ENCODE measurements around the gene LETM1. TPM values are rescaled to one million over a fixed set of nuclear protein-coding genes. Genes with fewer than 3 reads are reported as not detected.

Gene LETM1
- total RNA-seq, 3 donors from 2014 or later, result 128 to 141 (median 133) TPM

GRCh38 chr4:1885414-1885813 is 29.5 kb upstream of the LETM1 start:
- no peak for ATAC-seq
- H3K4me3 Mint-ChIP-seq, result no peak overlapping the region
- peaks cover 8% of the 10 kb centered on the region for H3K36me3 Mint-ChIP-seq (ENCODE audit: insufficient read depth)
- H3K4me1 Mint-ChIP-seq (ENCODE audit: low read depth), result peaks cover 23% of the 10 kb centered on the region
- no peak for DNase-seq
- H3K9me3 Mint-ChIP-seq, result no peaks in the 10 kb centered on the region
- no peaks in the 10 kb centered on the region for H3K27me3 Mint-ChIP-seq (ENCODE audit: low read depth)

GRCh38 chr4:1883583-1883982 is 27.6 kb upstream of the LETM1 start:
- DNase-seq (no peak), ATAC-seq (no peak)
- no peaks in the 10 kb centered on the region for H3K27me3 Mint-ChIP-seq (ENCODE audit: low read depth)
- H3K9me3 Mint-ChIP-seq, result no peaks in the 10 kb centered on the region
- H3K4me3 Mint-ChIP-seq, result no peak overlapping the region
- peaks cover 10% of the 10 kb centered on the region for H3K36me3 Mint-ChIP-seq (ENCODE audit: insufficient read depth)
- peaks cover 28% of the 10 kb centered on the region for H3K4me1 Mint-ChIP-seq (ENCODE audit: low read depth)

GRCh38 chr4:1882850-1883271 is 26.9 kb upstream of the LETM1 start:
- ATAC-seq, result no peak
- Mint-ChIP-seq H3K4me3 (no peak overlapping the region), H3K9me3 (no peaks in the 10 kb centered on the region), H3K4me1 (ENCODE audit: low read depth) (peaks cover 32% of the 10 kb centered on the region), H3K27me3 (ENCODE audit: low read depth) (no peaks in the 10 kb centered on the region), H3K36me3 (ENCODE audit: insufficient read depth) (peaks cover 10% of the 10 kb centered on the region)
- DNase-seq, result no peak

GRCh38 chr4:1880332-1880731 is 24.4 kb upstream of the LETM1 start:
- H3K4me1 Mint-ChIP-seq (ENCODE audit: low read depth), result peaks cover 30% of the 10 kb centered on the region
- H3K4me3 Mint-ChIP-seq, result no peak overlapping the region
- no peak for ATAC-seq
- DNase-seq, result no peak
- H3K27me3 Mint-ChIP-seq (ENCODE audit: low read depth), result no peaks in the 10 kb centered on the region
- no peaks in the 10 kb centered on the region for H3K9me3 Mint-ChIP-seq
- peaks cover 6% of the 10 kb centered on the region for H3K36me3 Mint-ChIP-seq (ENCODE audit: insufficient read depth)

GRCh38 chr4:1879485-1879884 is 23.5 kb upstream of the LETM1 start:
- no peak overlapping the region for H3K4me3 Mint-ChIP-seq
- peaks cover 34% of the 10 kb centered on the region for H3K4me1 Mint-ChIP-seq (ENCODE audit: low read depth)
- DNase-seq (no peak), ATAC-seq (no peak)
- no peaks in the 10 kb centered on the region for H3K27me3 Mint-ChIP-seq (ENCODE audit: low read depth)
- H3K36me3 Mint-ChIP-seq (ENCODE audit: insufficient read depth), result peaks cover 6% of the 10 kb centered on the region
- no peaks in the 10 kb centered on the region for H3K9me3 Mint-ChIP-seq

GRCh38 chr4:1874201-1874600 is 18.2 kb upstream of the LETM1 start:
- Mint-ChIP-seq H3K9me3 (no peaks in the 10 kb centered on the region), H3K27me3 (ENCODE audit: low read depth) (no peaks in the 10 kb centered on the region), H3K4me3 (peak overlapping the region; percentile 20), H3K4me1 (ENCODE audit: low read depth) (peaks cover 43% of the 10 kb centered on the region), H3K36me3 (ENCODE audit: insufficient read depth) (no peaks in the 10 kb centered on the region)
- ATAC-seq (no peak), DNase-seq (no peak)

GRCh38 chr4:1873776-1874175 is 17.8 kb upstream of the LETM1 start:
- peak overlapping the region; percentile 20 for H3K4me3 Mint-ChIP-seq
- no peaks in the 10 kb centered on the region for H3K36me3 Mint-ChIP-seq (ENCODE audit: insufficient read depth)
- H3K27me3 Mint-ChIP-seq (ENCODE audit: low read depth), result no peaks in the 10 kb centered on the region
- ATAC-seq (no peak), DNase-seq (no peak)
- H3K4me1 Mint-ChIP-seq (ENCODE audit: low read depth), result peaks cover 43% of the 10 kb centered on the region
- H3K9me3 Mint-ChIP-seq, result no peaks in the 10 kb centered on the region

GRCh38 chr4:1873291-1873690 is 17.3 kb upstream of the LETM1 start:
- no peak for DNase-seq
- Mint-ChIP-seq H3K4me3 (peak overlapping the region; percentile 90), H3K4me1 (ENCODE audit: low read depth) (peaks cover 39% of the 10 kb centered on the region), H3K36me3 (ENCODE audit: insufficient read depth) (no peaks in the 10 kb centered on the region), H3K9me3 (no peaks in the 10 kb centered on the region), H3K27me3 (ENCODE audit: low read depth) (no peaks in the 10 kb centered on the region)
- no peak for ATAC-seq

GRCh38 chr4:1872870-1873269 is 16.9 kb upstream of the LETM1 start:
- H3K4me1 Mint-ChIP-seq (ENCODE audit: low read depth), result peaks cover 39% of the 10 kb centered on the region
- no peaks in the 10 kb centered on the region for H3K27me3 Mint-ChIP-seq (ENCODE audit: low read depth)
- no peaks in the 10 kb centered on the region for H3K36me3 Mint-ChIP-seq (ENCODE audit: insufficient read depth)

GRCh38 chr4:1871471-1872021 is 15.6 kb upstream of the LETM1 start:
- Mint-ChIP-seq H3K27me3 (ENCODE audit: low read depth) (no peaks in the 10 kb centered on the region), H3K4me3 (no peak overlapping the region), H3K36me3 (ENCODE audit: insufficient read depth) (no peaks in the 10 kb centered on the region), H3K9me3 (no peaks in the 10 kb centered on the region), H3K4me1 (ENCODE audit: low read depth) (peaks cover 32% of the 10 kb centered on the region)
- no peak for DNase-seq
- ATAC-seq, result no peak

More at GRCh38 chr4:1872870-1873269, 16.9 kb upstream of the LETM1 start:
- DNase-seq (no peak), ATAC-seq (peak; percentile 30 to 32)
- Mint-ChIP-seq H3K9me3 (no peaks in the 10 kb centered on the region), H3K4me3 (peak overlapping the region; percentile 90)

- peak; percentile 70 to 71 for ATAC-seq
- H3K27me3 Mint-ChIP-seq (ENCODE audit: low read depth), result no peaks in the 10 kb centered on the region
- H3K36me3 Mint-ChIP-seq (ENCODE audit: insufficient read depth), result no peaks in the 10 kb centered on the region
- no peaks in the 10 kb centered on the region for H3K9me3 Mint-ChIP-seq
- peak; percentile 90 for DNase-seq
- peaks cover 32% of the 10 kb centered on the region for H3K4me1 Mint-ChIP-seq (ENCODE audit: low read depth)
- H3K4me3 Mint-ChIP-seq, result peak within 1 kb of the TSS; percentile 90
Observed at GRCh38 chr4:1870578-1871443, 14.9 kb upstream of the LETM1 start, which contains the start of gene NSD2. TSS of gene NSD2 (plus strand) at chr4:1871393. CDS start at chr4:1900655, 29,262 bp downstream.

- no peaks in the 10 kb centered on the region for H3K9me3 Mint-ChIP-seq
- peak; percentile 82 for DNase-seq
- peak; percentile 65 for ATAC-seq
- peak overlapping the region; percentile 83 for H3K4me3 Mint-ChIP-seq
- H3K27me3 Mint-ChIP-seq (ENCODE audit: low read depth), result no peaks in the 10 kb centered on the region
- no peaks in the 10 kb centered on the region for H3K36me3 Mint-ChIP-seq (ENCODE audit: insufficient read depth)
- H3K4me1 Mint-ChIP-seq (ENCODE audit: low read depth), result peaks cover 32% of the 10 kb centered on the region
Observed at GRCh38 chr4:1870328-1870577, 14.3 kb upstream of the LETM1 start.

GRCh38 chr4:1869530-1870327 is 13.8 kb upstream of the LETM1 start:
- peaks cover 30% of the 10 kb centered on the region for H3K4me1 Mint-ChIP-seq (ENCODE audit: low read depth)
- no peak for DNase-seq
- H3K27me3 Mint-ChIP-seq (ENCODE audit: low read depth), result no peaks in the 10 kb centered on the region
- peak overlapping the region; percentile 83 for H3K4me3 Mint-ChIP-seq
- no peaks in the 10 kb centered on the region for H3K36me3 Mint-ChIP-seq (ENCODE audit: insufficient read depth)
- H3K9me3 Mint-ChIP-seq, result no peaks in the 10 kb centered on the region
- no peak for ATAC-seq

GRCh38 chr4:1868912-1869311 is 13.0 kb upstream of the LETM1 start:
- H3K36me3 Mint-ChIP-seq (ENCODE audit: insufficient read depth), result no peaks in the 10 kb centered on the region
- no peak for ATAC-seq
- no peak overlapping the region for H3K4me3 Mint-ChIP-seq
- no peaks in the 10 kb centered on the region for H3K9me3 Mint-ChIP-seq
- no peaks in the 10 kb centered on the region for H3K27me3 Mint-ChIP-seq (ENCODE audit: low read depth)
- peaks cover 22% of the 10 kb centered on the region for H3K4me1 Mint-ChIP-seq (ENCODE audit: low read depth)
- DNase-seq, result no peak
